ENCODE data around the gene CD320.
A peak's percentile ranks its signal among the peaks of the same experiment; 100 is the strongest.

The CD320 gene

GRCh38 chr19:8336072-8336569, 28.0 kb upstream of the CD320 start:
- no peak for TF ChIP-seq CTCF (IDR thresholded peaks at IDR 0.05; ENCODE audit: insufficient read depth, low read length, poor library complexity, severe bottlenecking)
- TF ChIP-seq EZH2phosphoT487 (conservative IDR thresholded peaks at IDR 0.05; ENCODE audit: low read length): no peak
- Histone ChIP-seq H3K79me2 (ENCODE audit: insufficient read depth, low read length) (no peaks in the 10 kb centered on the region), H4K20me1 (ENCODE audit: low read depth, low read length) (no peaks in the 10 kb centered on the region), H3K27me3 (ENCODE audit: low read length) (no peaks in the 10 kb centered on the region), H3F3A (ENCODE audit: insufficient read depth) (no peaks in the 10 kb centered on the region), H3K4me3 (ENCODE audit: insufficient read depth, low read length, poor library complexity, severe bottlenecking) (no peak overlapping the region), H3K9me2 (replicated peaks; ENCODE audit: insufficient read depth, low read length) (no peaks in the 10 kb centered on the region), H3K9me3 (ENCODE audit: insufficient read depth, low read length) (no peaks in the 10 kb centered on the region), H3K36me3 (ENCODE audit: low read length) (no peaks in the 10 kb centered on the region), H2AFZ (ENCODE audit: low read depth, low read length, severe bottlenecking) (no peak overlapping the region), H3K4me2 (ENCODE audit: low read depth, low read length, poor library complexity, severe bottlenecking) (peak overlapping the region; percentile 51), H3K27ac (ENCODE audit: low read depth, low read length) (no peak overlapping the region), H3K9ac (ENCODE audit: low read length) (no peak overlapping the region)

- Histone ChIP-seq H4K20me1 (ENCODE audit: low read depth, low read length) (no peaks in the 10 kb centered on the region), H3K9ac (ENCODE audit: low read length) (peak overlapping the region; percentile 32; the same call in 1 of the 2 replicates), H3K36me3 (ENCODE audit: low read length) (no peaks in the 10 kb centered on the region), H3K9me3 (ENCODE audit: insufficient read depth, low read length) (no peaks in the 10 kb centered on the region), H2AFZ (ENCODE audit: low read depth, low read length, severe bottlenecking) (no peak overlapping the region), H3K27me3 (ENCODE audit: low read length) (no peaks in the 10 kb centered on the region), H3K27ac (ENCODE audit: low read depth, low read length) (no peak overlapping the region), H3F3A (ENCODE audit: insufficient read depth) (no peaks in the 10 kb centered on the region), H3K9me2 (replicated peaks; ENCODE audit: insufficient read depth, low read length) (no peaks in the 10 kb centered on the region), H3K79me2 (ENCODE audit: insufficient read depth, low read length) (no peaks in the 10 kb centered on the region), H3K4me3 (ENCODE audit: insufficient read depth, low read length, poor library complexity, severe bottlenecking) (peak overlapping the region; percentile 35), H3K4me2 (ENCODE audit: low read depth, low read length, poor library complexity, severe bottlenecking) (peak overlapping the region; percentile 51)
- no peak for TF ChIP-seq CTCF (IDR thresholded peaks at IDR 0.05; ENCODE audit: insufficient read depth, low read length, poor library complexity, severe bottlenecking)
- no peak for TF ChIP-seq EZH2phosphoT487 (conservative IDR thresholded peaks at IDR 0.05; ENCODE audit: low read length)
Observed at GRCh38 chr19:8335343-8336071, 27.3 kb upstream of the CD320 start.

GRCh38 chr19:8334458-8335342, 26.5 kb upstream of the CD320 start:
- H3K36me3 ChIP-seq (ENCODE audit: low read length): no peaks in the 10 kb centered on the region
- H3K9ac ChIP-seq (ENCODE audit: low read length): peak overlapping the region; percentile 32; the same call in 1 of the 2 replicates
- H3K9me3 ChIP-seq (ENCODE audit: insufficient read depth, low read length): no peaks in the 10 kb centered on the region
- no peak overlapping the region for H2AFZ ChIP-seq (ENCODE audit: low read depth, low read length, severe bottlenecking)
- no peaks in the 10 kb centered on the region for H3F3A ChIP-seq (ENCODE audit: insufficient read depth)
- no peaks in the 10 kb centered on the region for H3K9me2 ChIP-seq (replicated peaks; ENCODE audit: insufficient read depth, low read length)
- H3K79me2 ChIP-seq (ENCODE audit: insufficient read depth, low read length): no peaks in the 10 kb centered on the region
- no peak overlapping the region for H3K27ac ChIP-seq (ENCODE audit: low read depth, low read length)
- TF ChIP-seq EZH2phosphoT487 (conservative IDR thresholded peaks at IDR 0.05; ENCODE audit: low read length) (no peak), CTCF (IDR thresholded peaks at IDR 0.05; ENCODE audit: insufficient read depth, low read length, poor library complexity, severe bottlenecking) (no peak)
- H3K4me3 ChIP-seq (ENCODE audit: insufficient read depth, low read length, poor library complexity, severe bottlenecking): peak overlapping the region; percentile 35
- peak overlapping the region; percentile 51 for H3K4me2 ChIP-seq (ENCODE audit: low read depth, low read length, poor library complexity, severe bottlenecking)
- H3K27me3 ChIP-seq (ENCODE audit: low read length): no peaks in the 10 kb centered on the region
- no peaks in the 10 kb centered on the region for H4K20me1 ChIP-seq (ENCODE audit: low read depth, low read length)
